ENCODE results near the gene SH2D5.

- TF ChIP-seq POLR2A (IDR thresholded peaks at IDR 0.05), result no peak
- TF ChIP-seq, protein P1, sequence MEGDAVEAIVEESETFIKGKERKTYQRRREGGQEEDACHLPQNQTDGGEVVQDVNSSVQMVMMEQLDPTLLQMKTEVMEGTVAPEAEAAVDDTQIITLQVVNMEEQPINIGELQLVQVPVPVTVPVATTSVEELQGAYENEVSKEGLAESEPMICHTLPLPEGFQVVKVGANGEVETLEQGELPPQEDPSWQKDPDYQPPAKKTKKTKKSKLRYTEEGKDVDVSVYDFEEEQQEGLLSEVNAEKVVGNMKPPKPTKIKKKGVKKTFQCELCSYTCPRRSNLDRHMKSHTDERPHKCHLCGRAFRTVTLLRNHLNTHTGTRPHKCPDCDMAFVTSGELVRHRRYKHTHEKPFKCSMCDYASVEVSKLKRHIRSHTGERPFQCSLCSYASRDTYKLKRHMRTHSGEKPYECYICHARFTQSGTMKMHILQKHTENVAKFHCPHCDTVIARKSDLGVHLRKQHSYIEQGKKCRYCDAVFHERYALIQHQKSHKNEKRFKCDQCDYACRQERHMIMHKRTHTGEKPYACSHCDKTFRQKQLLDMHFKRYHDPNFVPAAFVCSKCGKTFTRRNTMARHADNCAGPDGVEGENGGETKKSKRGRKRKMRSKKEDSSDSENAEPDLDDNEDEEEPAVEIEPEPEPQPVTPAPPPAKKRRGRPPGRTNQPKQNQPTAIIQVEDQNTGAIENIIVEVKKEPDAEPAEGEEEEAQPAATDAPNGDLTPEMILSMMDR (IDR thresholded peaks at IDR 0.05), result no peak
- TF ChIP-seq POLR2AphosphoS5 (IDR thresholded peaks at IDR 0.05), result no peak
These were observed 34.1 kb downstream of the SH2D5 start for GRCh38 chr1:20698195-20698910.
